GM12864 (cell line): Measurements from ENCODE around the gene MICU1.

Experiments used
- DNase-seq: peaks from one replicate; pipeline ENCODE4 v3.0.0-alpha.2; 2011; ENCODE audit warnings: low read depth
- H3K4me3 ChIP-seq: 2 replicates; pipeline ENCODE4 v1.5.1; 2011; ENCODE audit warnings: mild to moderate bottlenecking, low read depth, low read length, control low read depth
- TF ChIP-seq, protein P1 (sequence below): IDR thresholded peaks from 2 replicates; pipeline ENCODE4 v1.5.1; 2011; ENCODE audit warnings: low read depth, mild to moderate bottlenecking, moderate library complexity, low read length, control low read depth, inconsistent platforms; ENCODE audit errors: missing control alignments

Gene MICU1

GRCh38 chr10:72370201-72370722 is 255.6 kb downstream of the MICU1 start:
- TF ChIP-seq, protein P1, sequence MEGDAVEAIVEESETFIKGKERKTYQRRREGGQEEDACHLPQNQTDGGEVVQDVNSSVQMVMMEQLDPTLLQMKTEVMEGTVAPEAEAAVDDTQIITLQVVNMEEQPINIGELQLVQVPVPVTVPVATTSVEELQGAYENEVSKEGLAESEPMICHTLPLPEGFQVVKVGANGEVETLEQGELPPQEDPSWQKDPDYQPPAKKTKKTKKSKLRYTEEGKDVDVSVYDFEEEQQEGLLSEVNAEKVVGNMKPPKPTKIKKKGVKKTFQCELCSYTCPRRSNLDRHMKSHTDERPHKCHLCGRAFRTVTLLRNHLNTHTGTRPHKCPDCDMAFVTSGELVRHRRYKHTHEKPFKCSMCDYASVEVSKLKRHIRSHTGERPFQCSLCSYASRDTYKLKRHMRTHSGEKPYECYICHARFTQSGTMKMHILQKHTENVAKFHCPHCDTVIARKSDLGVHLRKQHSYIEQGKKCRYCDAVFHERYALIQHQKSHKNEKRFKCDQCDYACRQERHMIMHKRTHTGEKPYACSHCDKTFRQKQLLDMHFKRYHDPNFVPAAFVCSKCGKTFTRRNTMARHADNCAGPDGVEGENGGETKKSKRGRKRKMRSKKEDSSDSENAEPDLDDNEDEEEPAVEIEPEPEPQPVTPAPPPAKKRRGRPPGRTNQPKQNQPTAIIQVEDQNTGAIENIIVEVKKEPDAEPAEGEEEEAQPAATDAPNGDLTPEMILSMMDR, result no peak

GRCh38 chr10:72367301-72367960 is 258.4 kb downstream of the MICU1 start:
- no peak for DNase-seq
- no peak overlapping the region for H3K4me3 ChIP-seq
- TF ChIP-seq, protein P1, result no peak

More at GRCh38 chr10:72370201-72370722, 255.6 kb downstream of the MICU1 start:
- H3K4me3 ChIP-seq, result no peak overlapping the region
- DNase-seq, result no peak

DNA sequence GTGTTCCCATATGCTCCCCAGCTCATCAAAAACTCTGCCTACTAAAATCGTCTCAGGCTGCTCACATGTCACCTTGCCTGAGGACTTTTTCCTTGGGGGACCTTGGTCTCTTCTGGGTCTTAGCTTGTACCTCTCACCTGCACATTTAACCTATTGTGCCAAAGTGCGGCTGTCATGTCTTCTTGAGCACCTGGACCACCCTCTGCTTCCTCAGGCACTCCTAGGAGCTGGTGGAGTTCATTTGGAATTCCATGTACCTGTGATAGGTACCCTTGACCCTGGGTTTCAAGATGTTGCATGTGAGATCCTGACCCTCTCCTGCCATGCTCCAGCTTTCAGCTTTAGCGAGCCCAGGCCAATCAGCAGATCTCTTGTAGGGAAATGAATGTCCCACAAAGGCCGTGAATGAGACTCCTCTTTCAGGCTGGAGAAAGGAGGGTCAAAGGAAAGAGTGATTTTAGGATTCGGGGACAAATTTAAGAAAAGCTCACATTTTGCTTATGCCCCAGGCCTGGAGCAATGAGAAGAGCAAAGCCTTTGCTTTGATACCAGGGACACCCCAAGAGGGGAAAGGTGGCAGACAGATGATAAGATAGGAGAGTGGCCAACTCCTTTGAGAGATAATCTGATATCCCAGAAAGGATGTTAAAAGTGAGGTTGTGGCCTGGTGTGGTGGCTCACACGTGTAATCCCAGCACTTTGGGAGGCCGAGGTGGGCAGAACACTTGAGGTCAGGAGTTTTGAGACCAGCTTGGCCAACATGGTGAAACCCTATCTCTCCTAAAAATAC is 260.6 kb downstream of the MICU1 start:
- DNase-seq, result no peak
- TF ChIP-seq, protein P1, result no peak
- no peak overlapping the region for H3K4me3 ChIP-seq

DNA sequence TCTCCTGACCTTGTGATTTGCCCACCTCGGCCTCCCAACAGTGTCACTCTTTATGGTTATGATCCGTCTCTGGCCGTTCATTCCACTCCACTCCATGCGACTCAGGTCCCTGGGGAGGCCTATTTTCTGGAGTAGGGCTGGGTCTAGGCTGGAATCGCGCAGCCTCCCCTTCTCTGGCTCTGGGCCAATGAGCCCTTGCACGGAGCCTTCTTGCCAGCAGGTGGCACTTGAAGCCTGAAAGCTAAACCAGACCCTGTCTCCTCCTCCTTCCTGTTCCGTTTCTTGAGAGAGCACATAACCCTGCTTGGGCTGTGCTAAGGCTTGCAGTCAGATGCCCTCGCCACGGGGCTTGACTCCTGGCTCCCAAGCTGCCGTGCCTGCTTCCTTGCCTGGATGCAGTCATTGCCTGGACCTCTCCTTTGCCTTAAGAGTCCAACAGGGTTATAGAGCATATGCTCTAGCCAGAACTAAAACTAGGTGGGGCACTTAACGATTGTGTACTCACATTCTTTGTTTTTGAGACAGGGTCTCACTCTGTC is 261.6 kb downstream of the MICU1 start:
- peak; percentile 83 for DNase-seq
- H3K4me3 ChIP-seq, result no peak overlapping the region
- TF ChIP-seq, protein P1, result peak; percentile 96

GRCh38 chr10:72356987-72357386 is 268.9 kb downstream of the MICU1 start:
- H3K4me3 ChIP-seq, result no peak overlapping the region
- TF ChIP-seq, protein P1, result no peak

DNA sequence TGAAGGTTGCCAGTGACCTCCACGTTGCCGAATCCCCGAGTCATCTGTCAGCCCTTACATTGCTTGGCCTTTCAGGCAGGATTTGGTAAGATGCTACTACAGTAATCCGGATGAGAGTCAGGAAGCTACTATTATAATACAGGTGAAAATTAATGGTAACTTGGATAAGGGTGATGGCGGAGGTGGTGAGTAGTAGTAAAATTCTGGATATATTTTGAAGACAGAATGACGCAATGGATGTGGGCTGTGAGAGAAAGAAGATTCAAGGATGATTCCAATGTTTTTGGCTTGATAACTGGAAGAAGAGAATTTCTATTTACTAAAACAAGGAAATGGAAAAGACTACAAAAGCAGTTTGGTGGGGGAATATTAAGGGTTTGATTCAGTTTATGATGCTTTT is 269.8 kb downstream of the MICU1 start:
- no peak overlapping the region for H3K4me3 ChIP-seq
- DNase-seq, result no peak
- TF ChIP-seq, protein P1, result no peak

More at GRCh38 chr10:72356987-72357386, 268.9 kb downstream of the MICU1 start:
- no peak for DNase-seq
